Stimulated activated CD8-positive, alpha-beta memory T cell treated with anti-CD3 and anti-CD28 coated beads, Interleukin-2, amount 100 ng/mL, for 48 hours (primary cell): ENCODE data around the gene PPIA.
"Not testable (repeated sequence)": the region's sequence is repeated elsewhere in the genome, so short reads cannot be mapped to it uniquely, and the experiment has no call there.

ENCODE experiments used
- DNase-seq, 2 donors: peaks; one replicate each; pipeline ENCODE4 v3.0.0-alpha.2; 2020; ENCODE audit warnings: low read depth in 2 of 2

The PPIA gene

DNA sequence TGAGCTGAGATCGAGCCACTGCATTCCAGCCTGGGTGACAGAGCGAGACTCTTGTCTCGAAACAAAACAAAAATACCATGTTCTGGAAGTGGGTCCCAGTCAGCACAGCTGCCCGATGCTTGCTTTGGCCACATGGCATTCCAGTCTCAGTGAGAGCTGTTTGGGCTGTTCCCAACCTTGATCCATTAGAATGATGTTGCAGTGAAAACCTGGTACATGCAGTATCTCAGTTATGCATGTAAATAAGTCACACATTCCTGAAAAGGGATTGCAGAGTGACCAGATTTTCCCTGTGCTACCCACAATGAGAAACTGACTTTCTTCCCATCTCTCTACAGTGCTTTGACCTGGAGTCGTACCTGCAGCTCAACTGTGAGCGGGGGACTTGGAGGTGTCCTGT is 32.4 kb upstream of the PPIA start:
- DNase-seq: no peak

DNA sequence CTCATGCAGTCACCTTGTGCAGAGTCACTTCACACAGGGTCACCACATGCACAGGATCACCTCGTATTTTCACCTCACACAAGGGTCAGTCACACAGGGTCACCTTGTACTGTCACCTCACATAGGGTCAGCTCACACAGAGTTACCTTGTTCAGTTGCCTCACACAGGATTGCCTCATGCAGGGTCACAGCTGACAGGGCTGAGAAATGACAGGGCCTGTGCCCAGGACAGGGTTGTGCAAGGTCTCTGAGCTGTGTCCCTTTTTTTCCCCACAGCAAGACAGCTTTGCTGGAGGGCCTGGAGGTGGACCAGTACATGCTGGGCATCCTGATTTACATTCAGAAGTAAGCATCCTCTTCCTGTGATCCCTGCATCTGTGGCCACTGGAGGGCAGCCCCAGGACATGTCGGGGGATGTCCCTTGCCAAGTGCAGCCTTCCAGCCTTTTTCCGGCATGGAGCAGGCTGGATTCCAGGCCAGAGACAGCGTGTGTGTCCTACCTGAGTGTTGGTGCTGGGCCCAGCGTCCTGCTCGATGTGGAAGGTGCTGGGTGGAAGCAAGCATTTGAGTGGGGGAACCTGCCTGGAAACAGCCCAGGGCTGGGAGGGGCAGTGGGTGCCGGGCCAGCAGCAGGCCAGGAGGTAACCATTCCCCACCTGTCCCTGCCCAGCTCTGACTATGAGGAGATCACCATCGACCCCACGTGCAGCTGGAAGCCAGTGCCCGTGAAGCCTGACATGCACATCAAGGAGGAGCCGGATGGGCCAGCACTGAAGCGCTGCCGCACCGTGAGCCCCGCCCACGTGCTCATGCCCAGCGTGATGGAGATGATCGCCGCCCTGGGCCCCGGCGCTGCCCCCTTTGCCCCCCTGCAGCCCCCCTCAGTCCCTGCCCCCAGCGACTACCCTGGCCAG is 31.6 kb upstream of the PPIA start:
- no peak for DNase-seq

DNA sequence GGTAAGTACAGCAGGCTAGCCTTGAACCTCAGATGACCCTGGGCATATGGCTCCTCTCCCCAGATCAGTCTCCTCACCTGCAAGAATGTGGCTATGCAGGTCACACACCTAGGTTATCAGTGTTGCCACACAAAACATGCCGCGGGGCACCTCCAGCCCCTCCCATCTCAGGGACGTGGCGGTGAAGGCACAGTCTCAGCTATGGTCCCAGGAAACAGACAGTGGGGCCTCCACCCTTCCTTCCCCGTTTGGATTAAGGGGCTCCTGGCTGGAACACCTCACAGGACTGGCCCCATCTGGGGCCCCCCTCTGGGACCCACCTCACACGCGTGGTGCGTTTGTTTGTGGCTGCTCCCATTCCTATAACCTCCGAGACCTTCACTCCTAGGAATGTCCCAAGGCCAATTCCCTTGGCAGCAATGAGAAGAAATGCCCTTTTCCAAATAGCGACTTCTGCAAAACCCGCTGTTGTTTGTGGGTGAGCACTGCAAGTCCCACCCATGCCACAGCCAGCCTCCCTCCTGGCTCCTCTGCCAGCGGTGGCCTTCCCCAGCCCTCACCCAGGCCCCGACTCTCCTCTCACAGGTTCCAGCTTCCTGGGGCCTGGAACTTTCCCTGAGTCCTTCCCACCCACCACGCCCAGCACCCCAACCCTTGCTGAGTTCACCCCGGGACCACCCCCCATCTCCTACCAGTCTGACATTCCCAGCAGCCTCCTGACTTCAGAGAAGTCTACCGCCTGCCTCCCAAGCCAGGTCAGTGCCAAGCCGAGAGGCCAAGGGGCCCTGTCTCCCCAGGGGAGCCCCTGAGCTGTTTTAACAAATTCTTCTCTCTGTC is 30.7 kb upstream of the PPIA start:
- DNase-seq: no peak

GRCh38 chr7:44766416-44766801 is 30.1 kb upstream of the PPIA start:
- no peak for DNase-seq

GRCh38 chr7:44767134-44767911 is 29.2 kb upstream of the PPIA start:
- no peak for DNase-seq

DNA sequence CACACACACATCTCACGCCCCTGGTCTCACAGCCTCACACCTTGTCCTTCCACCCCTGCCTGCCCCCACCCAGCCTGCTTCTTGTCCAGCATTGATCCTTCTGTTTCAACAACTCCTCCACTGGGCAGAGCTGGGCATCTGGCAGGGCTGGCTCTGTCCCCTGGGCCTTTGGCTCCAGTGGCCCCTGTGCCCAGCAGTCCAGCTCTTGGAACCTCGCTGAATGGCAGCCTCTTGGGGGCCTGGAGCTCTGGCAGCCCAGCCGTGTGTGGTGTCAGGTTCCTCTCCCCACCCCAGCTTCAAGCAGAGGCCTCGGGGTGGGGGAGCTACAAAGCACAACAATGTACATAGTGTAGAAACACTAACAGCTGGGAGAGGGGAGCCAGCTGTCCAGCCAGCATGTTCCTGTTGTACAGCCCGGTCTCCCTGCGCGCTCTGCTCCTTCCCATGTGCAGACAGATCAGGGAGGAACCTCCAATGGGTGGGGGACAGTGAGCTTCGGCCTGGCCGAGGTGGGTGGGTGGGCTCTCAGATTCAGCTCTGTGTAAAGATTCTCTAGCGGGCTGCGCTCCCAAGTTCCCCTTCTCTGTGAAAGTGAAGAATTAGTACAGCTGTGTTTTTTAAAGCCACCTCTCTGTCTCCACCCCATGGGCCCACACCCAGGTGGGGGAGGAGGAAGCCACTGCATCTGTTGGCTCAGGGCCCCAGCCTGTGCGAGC is 28.4 kb upstream of the PPIA start:
- no peak for DNase-seq

GRCh38 chr7:44768628-44769371 is 27.7 kb upstream of the PPIA start:
- no peak for DNase-seq

GRCh38 chr7:44769376-44769775 is 27.1 kb upstream of the PPIA start:
- DNase-seq: no peak

- DNase-seq: no peak
Observed at GRCh38 chr7:44769776-44770294, 26.6 kb upstream of the PPIA start.

DNA sequence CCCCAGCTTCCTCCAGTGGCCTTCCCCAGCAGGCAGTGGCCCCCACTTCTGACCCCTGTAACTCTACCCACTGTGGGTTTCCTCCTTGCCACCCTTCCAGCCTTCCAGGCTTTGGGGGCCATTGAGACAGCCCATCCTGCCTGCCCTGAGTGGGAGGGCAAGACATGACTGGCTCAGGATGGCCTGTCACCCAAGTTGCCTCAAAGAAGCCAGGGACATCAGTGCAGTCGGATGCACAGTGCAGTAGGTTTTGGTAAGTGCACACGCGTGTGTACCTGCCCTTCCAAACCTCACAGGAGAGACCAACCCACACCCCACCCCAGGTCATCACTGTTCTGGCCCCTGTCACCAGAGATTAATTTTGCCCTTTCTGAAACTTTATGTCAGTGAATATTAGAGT is 25.1 kb upstream of the PPIA start:
- DNase-seq: no peak

- DNase-seq: no peak
Observed at GRCh38 chr7:44772440-44772839, 24.0 kb upstream of the PPIA start.

- no peak for DNase-seq
Observed at GRCh38 chr7:44772867-44773266, 23.6 kb upstream of the PPIA start.

DNA sequence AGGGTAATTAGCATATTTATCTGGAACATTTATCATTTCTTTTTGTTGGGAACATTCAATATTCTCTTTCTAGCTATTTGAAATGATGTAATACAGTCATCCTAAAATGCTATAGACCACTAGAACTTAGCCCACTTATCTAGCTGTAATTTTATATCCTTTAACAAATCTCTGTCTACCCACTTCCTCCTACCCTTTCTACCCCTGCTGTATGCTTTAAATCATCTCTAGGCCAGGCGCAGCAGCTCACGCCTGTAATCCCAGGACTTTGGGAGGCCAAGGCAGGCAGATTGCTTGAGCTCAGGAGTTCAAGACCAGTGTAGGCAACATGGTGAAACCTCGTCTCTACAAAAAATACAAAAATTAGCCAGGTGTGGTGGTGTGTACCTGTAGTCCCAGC is 22.0 kb upstream of the PPIA start:
- DNase-seq: not testable (repeated sequence)

DNA sequence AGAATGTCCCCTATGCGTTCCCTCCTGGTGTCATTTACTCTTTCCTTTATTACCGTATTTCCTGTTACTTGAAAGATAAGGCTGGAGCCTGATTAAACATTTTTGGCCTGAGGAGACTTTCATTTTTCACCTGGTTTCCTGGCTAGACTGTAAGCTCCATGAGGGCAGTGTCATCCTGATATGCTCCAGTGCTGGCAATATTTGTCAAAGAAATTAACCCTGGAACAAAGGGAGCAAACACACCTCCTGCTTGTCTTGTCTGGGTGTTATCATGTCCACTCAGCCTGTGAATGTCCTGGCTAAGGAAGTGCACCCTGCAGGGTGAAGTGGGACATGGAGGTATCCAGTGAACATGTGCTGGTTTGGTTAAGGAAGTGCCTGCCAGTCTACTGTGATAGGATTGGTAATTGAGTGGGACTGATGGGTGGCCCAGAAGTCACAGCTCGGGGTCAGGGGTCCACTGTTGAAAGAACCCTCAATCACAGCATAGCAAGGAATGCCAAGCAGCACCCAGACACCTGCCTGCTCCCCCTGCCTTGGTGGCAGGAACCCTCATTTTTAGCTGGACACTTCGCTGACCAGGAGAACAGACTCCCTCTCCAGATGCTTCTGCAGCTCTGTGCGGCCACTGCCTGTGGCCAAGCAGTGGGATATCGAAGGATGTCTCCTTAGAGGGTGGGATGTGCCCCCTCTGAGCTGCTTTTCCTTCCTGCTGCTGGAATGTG is 20.9 kb upstream of the PPIA start:
- no peak for DNase-seq

- DNase-seq: no peak
Observed at GRCh38 chr7:44776211-44776610, 20.3 kb upstream of the PPIA start.

GRCh38 chr7:44782460-44782859 is 14.0 kb upstream of the PPIA start:
- no peak for DNase-seq

- no peak for DNase-seq
Observed at GRCh38 chr7:44783407-44783806, 13.1 kb upstream of the PPIA start.

- DNase-seq: no peak
Observed at GRCh38 chr7:44784364-44784763, 12.1 kb upstream of the PPIA start.

DNA sequence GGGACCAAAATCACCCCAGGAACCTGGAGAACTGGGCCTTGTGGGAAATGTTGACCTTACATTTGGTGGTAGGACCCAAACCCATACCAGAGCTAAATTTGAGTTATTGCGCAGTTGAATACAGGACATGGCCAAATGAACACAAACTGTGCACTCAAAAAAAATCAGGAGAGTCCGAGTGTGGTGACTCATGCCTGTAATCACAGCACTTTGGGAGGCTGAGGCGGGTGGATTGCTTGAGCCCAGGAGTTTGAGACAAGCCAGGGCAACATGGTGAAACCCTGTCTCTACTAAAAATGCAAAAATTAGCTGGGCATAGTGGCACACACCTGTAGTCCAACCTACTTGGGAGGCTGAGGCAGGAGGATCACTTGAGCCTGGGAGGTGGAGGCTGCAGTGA is 11.3 kb upstream of the PPIA start:
- DNase-seq: not testable (repeated sequence)

- DNase-seq: no peak
Observed at GRCh38 chr7:44787041-44787440, 9.4 kb upstream of the PPIA start.
